ENCODE measurements around the gene KTI12. TPM values are rescaled to one million over a fixed set of nuclear protein-coding genes. Genes with fewer than 3 reads are reported as not detected.

The KTI12 gene
- total RNA-seq, 1 experiment from 2014 or later = 9.1 TPM

GRCh38 chr1:52070704-52071103 is 37.1 kb upstream of the KTI12 start:
- CTCF ChIA-PET = no interaction called here
- peaks cover 50% of the 10 kb centered on the region for H3K36me3 Mint-ChIP-seq (ENCODE audit: insufficient read depth, unreplicated experiment)

DNA sequence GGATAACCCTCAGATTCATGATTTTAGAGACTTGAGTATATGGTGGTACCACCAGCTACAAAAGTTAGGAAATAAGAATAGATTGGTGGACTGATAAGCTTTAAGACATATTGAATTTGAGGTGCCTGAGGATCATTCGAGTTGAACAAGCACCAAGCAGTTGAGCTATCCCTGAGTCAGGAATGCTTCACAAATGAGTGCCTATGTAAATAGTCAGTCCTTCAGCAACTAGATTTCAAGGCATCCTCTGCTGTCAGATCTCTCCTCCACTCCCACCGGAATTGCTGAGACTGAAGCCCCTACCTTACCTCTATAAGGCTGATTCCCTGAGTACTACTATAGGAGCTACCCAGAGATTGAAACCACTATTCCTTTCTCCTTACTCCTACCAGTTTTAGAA is 29.6 kb upstream of the KTI12 start:
- intact Hi-C loops (cut with micrococcal nuclease; ENCODE audit: unreplicated experiment) = no loop called here
- peaks cover 12% of the 10 kb centered on the region for H3K4me1 Mint-ChIP-seq (ENCODE audit: low read depth, unreplicated experiment)
- no peaks in the 10 kb centered on the region for H3K27me3 Mint-ChIP-seq (ENCODE audit: unreplicated experiment)
- BruUV-seq (replicated peaks) = no TSS peak
- TF ChIP-seq, protein P1, sequence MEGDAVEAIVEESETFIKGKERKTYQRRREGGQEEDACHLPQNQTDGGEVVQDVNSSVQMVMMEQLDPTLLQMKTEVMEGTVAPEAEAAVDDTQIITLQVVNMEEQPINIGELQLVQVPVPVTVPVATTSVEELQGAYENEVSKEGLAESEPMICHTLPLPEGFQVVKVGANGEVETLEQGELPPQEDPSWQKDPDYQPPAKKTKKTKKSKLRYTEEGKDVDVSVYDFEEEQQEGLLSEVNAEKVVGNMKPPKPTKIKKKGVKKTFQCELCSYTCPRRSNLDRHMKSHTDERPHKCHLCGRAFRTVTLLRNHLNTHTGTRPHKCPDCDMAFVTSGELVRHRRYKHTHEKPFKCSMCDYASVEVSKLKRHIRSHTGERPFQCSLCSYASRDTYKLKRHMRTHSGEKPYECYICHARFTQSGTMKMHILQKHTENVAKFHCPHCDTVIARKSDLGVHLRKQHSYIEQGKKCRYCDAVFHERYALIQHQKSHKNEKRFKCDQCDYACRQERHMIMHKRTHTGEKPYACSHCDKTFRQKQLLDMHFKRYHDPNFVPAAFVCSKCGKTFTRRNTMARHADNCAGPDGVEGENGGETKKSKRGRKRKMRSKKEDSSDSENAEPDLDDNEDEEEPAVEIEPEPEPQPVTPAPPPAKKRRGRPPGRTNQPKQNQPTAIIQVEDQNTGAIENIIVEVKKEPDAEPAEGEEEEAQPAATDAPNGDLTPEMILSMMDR (IDR thresholded peaks at IDR 0.05; ENCODE audit: unreplicated experiment) = no peak
- no peak for DNase-seq
- H3K36me3 Mint-ChIP-seq (ENCODE audit: insufficient read depth, unreplicated experiment) = peaks cover 71% of the 10 kb centered on the region
- H3K4me3 Mint-ChIP-seq (ENCODE audit: low read depth, unreplicated experiment) = no peak overlapping the region
- H3K9me3 Mint-ChIP-seq (ENCODE audit: low read depth, unreplicated experiment) = no peaks in the 10 kb centered on the region
- peak overlapping the region; percentile 16 for H3K27ac Mint-ChIP-seq (ENCODE audit: unreplicated experiment)
- CTCF ChIA-PET = no interaction called here

More at GRCh38 chr1:52070704-52071103, 37.1 kb upstream of the KTI12 start:
- Mint-ChIP-seq H3K9me3 (ENCODE audit: low read depth, unreplicated experiment) (no peaks in the 10 kb centered on the region), H3K27me3 (ENCODE audit: unreplicated experiment) (no peaks in the 10 kb centered on the region), H3K4me1 (ENCODE audit: low read depth, unreplicated experiment) (peaks cover 7% of the 10 kb centered on the region), H3K4me3 (ENCODE audit: low read depth, unreplicated experiment) (no peak overlapping the region), H3K27ac (ENCODE audit: unreplicated experiment) (no peak overlapping the region)
- intact Hi-C loops (cut with micrococcal nuclease; ENCODE audit: unreplicated experiment) = no loop called here
- no peak for DNase-seq
- BruUV-seq (replicated peaks) = no TSS peak
- TF ChIP-seq, protein P1 (IDR thresholded peaks at IDR 0.05; ENCODE audit: unreplicated experiment) = no peak

DNA sequence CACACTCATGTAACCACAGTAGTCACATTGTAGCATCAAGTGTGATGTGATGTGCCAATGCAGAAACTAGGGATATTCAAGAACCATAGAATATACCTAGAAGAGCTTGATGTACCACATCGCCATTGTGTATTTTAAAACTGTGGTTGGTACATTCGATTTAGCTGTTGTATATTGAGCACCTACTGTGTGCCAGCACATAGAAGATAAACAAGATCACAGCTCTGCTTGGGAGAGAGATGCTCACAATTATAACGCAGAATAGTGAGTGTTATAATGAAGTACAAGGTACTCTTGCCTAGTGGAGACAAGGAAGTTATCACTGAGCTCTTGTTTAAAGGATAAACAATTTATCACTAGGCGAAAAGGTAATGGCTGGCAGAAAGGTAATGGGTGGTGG is 27.2 kb upstream of the KTI12 start:
- BruUV-seq (replicated peaks) = no TSS peak
- no peak for DNase-seq
- Mint-ChIP-seq H3K4me1 (ENCODE audit: low read depth, unreplicated experiment) (peaks cover 22% of the 10 kb centered on the region), H3K27me3 (ENCODE audit: unreplicated experiment) (no peaks in the 10 kb centered on the region), H3K27ac (ENCODE audit: unreplicated experiment) (no peak overlapping the region), H3K4me3 (ENCODE audit: low read depth, unreplicated experiment) (no peak overlapping the region), H3K9me3 (ENCODE audit: low read depth, unreplicated experiment) (no peaks in the 10 kb centered on the region), H3K36me3 (ENCODE audit: insufficient read depth, unreplicated experiment) (peaks cover 78% of the 10 kb centered on the region)
- TF ChIP-seq, protein P1 (IDR thresholded peaks at IDR 0.05; ENCODE audit: unreplicated experiment) = no peak
- intact Hi-C loops (cut with micrococcal nuclease; ENCODE audit: unreplicated experiment) = no loop called here
- CTCF ChIA-PET = interaction anchor here (0.6 kb wide), 1 partner anchor 18 kb away, joined by 3 read pairs; no protein-coding TSS in a partner anchor

DNA sequence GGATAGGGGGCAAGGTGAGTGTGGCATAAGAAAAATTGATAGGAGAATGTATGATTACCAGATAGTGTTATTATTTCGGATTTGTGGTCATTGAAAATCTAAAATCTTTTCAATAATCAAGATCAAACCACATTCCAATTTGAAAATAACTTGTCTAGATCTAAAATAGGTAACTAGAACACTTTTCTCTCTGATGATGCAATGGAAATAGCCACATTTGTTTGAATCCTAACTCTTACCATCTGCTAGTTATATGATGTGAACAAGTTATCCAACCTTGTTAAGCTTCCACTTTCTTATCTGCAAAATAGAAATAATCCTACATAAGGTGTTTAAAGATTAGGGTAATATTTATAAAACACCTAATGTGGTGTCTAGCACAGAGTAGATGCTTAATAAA is 26.3 kb upstream of the KTI12 start:
- peaks cover 82% of the 10 kb centered on the region for H3K36me3 Mint-ChIP-seq (ENCODE audit: insufficient read depth, unreplicated experiment)
- no peaks in the 10 kb centered on the region for H3K9me3 Mint-ChIP-seq (ENCODE audit: low read depth, unreplicated experiment)
- CTCF ChIA-PET = no interaction called here
- no peak overlapping the region for H3K4me3 Mint-ChIP-seq (ENCODE audit: low read depth, unreplicated experiment)
- BruUV-seq (replicated peaks) = no TSS peak
- TF ChIP-seq, protein P1 (IDR thresholded peaks at IDR 0.05; ENCODE audit: unreplicated experiment) = no peak
- H3K27ac Mint-ChIP-seq (ENCODE audit: unreplicated experiment) = no peak overlapping the region
- H3K4me1 Mint-ChIP-seq (ENCODE audit: low read depth, unreplicated experiment) = peaks cover 22% of the 10 kb centered on the region
- no peaks in the 10 kb centered on the region for H3K27me3 Mint-ChIP-seq (ENCODE audit: unreplicated experiment)
- DNase-seq = no peak
- intact Hi-C loops (cut with micrococcal nuclease; ENCODE audit: unreplicated experiment) = no loop called here

All from Calu3 (cell line).